H9 (cell line): Measurements from ENCODE around the gene BRMS1L. TPM values are rescaled to one million over a fixed set of nuclear protein-coding genes. Genes with fewer than 3 reads are reported as not detected.

ENCODE experiments used
- DNase-seq: peaks from one replicate; pipeline ENCODE4 v3.0.0-alpha.2; 2017
- H2AFZ ChIP-seq: one replicate; pipeline ENCODE4 v1.6.1; 2013; ENCODE audit warnings: mild to moderate bottlenecking, low read length, control low read depth, moderate library complexity
- H2AK5ac ChIP-seq: 2 replicates; pipeline ENCODE4 v1.6.1; 2013; ENCODE audit warnings: low read length, control low read depth, mixed read lengths; ENCODE audit not compliant: insufficient read length
- H2BK120ac ChIP-seq: one replicate; pipeline ENCODE4 v1.6.1; 2013; ENCODE audit warnings: low read depth, mild to moderate bottlenecking, low read length, control low read depth, inconsistent platforms; ENCODE audit not compliant: poor library complexity, severe bottlenecking
- H2BK12ac ChIP-seq: 2 replicates; pipeline ENCODE4 v1.6.1; 2013; ENCODE audit warnings: low read length, control low read depth, mixed read lengths, low read depth; ENCODE audit not compliant: insufficient read length
- H2BK15ac ChIP-seq: 2 replicates; pipeline ENCODE4 v1.6.1; 2013; ENCODE audit warnings: low read depth, low read length, control low read depth
- H2BK20ac ChIP-seq: one replicate; pipeline ENCODE4 v1.6.1; 2013; ENCODE audit warnings: low read depth, mild to moderate bottlenecking, low read length, control low read depth, inconsistent platforms; ENCODE audit not compliant: poor library complexity, severe bottlenecking
- H2BK5ac ChIP-seq: 2 replicates; pipeline ENCODE4 v1.6.1; 2013; ENCODE audit warnings: low read length, control low read depth, mixed read lengths; ENCODE audit not compliant: insufficient read length
- H3K14ac ChIP-seq: 2 replicates; pipeline ENCODE4 v1.6.1; 2013; ENCODE audit warnings: low read length, control low read depth; ENCODE audit not compliant: insufficient read depth
- H3K18ac ChIP-seq: 2 replicates; pipeline ENCODE4 v1.6.1; 2013; ENCODE audit warnings: low read depth, mild to moderate bottlenecking, mixed read lengths, low read length, control low read depth; ENCODE audit not compliant: insufficient read length
- H3K23ac ChIP-seq: 2 replicates; pipeline ENCODE4 v1.6.1; 2013; ENCODE audit warnings: low read length, control low read depth, mixed read lengths, low read depth; ENCODE audit not compliant: insufficient read length
- H3K23me2 ChIP-seq: 2 replicates; pipeline ENCODE4 v1.6.1; 2013; ENCODE audit warnings: low read depth, mild to moderate bottlenecking, mixed read lengths, low read length, control low read depth; ENCODE audit not compliant: insufficient read length, poor library complexity, severe bottlenecking
- H3K27ac ChIP-seq: 2 replicates; pipeline ENCODE4 v1.5.1; 2013; ENCODE audit warnings: low read length, control low read depth, mixed read lengths, low read depth; ENCODE audit not compliant: insufficient read length
- H3K27me3 ChIP-seq: 2 replicates; pipeline ENCODE4 v1.6.1; 2013; ENCODE audit warnings: low read length, control low read depth, inconsistent platforms; ENCODE audit not compliant: insufficient read depth
- H3K4ac ChIP-seq: 2 replicates; pipeline ENCODE4 v1.6.1; 2013; ENCODE audit warnings: low read depth, mild to moderate bottlenecking, control low read depth, inconsistent platforms, low read length, moderate library complexity
- H3K4me1 ChIP-seq: 2 replicates; pipeline ENCODE4 v1.6.1; 2013; ENCODE audit warnings: low read length, control low read depth, inconsistent platforms; ENCODE audit not compliant: insufficient read depth
- H3K4me2 ChIP-seq: 2 replicates; pipeline ENCODE4 v1.6.1; 2013; ENCODE audit warnings: low read length, control low read depth, mixed read lengths; ENCODE audit not compliant: insufficient read length, insufficient read depth
- H3K56ac ChIP-seq: 2 replicates; pipeline ENCODE4 v1.6.1; 2013; ENCODE audit warnings: low read depth, mild to moderate bottlenecking, mixed read lengths, low read length, control low read depth; ENCODE audit not compliant: insufficient read length
- H3K79me1 ChIP-seq: 2 replicates; pipeline ENCODE4 v1.6.1; 2013; ENCODE audit warnings: low read depth, mild to moderate bottlenecking, moderate library complexity, low read length, control low read depth, inconsistent platforms; ENCODE audit not compliant: insufficient read depth, poor library complexity, severe bottlenecking
- H3K79me2 ChIP-seq: 2 replicates; pipeline ENCODE4 v1.6.1; 2013; ENCODE audit warnings: low read length, control low read depth, inconsistent platforms; ENCODE audit not compliant: insufficient read depth
- H3K9ac ChIP-seq: 2 replicates; pipeline ENCODE4 v1.6.1; 2013; ENCODE audit warnings: low read length, control low read depth, mixed read lengths; ENCODE audit not compliant: insufficient read length; ENCODE audit errors: extremely low read depth
- H3K9me3 ChIP-seq: one replicate; pipeline ENCODE4 v1.6.1; 2013; ENCODE audit warnings: low read depth, low read length, inconsistent platforms; ENCODE audit not compliant: control insufficient read depth
- H3T11ph ChIP-seq: one replicate; pipeline ENCODE4 v1.6.1; 2013; ENCODE audit warnings: mild to moderate bottlenecking, low read length, control low read depth, inconsistent platforms
- H4K20me1 ChIP-seq: one replicate; pipeline ENCODE4 v1.6.1; 2013; ENCODE audit not compliant: control insufficient read depth, insufficient read length, insufficient read depth
- H4K5ac ChIP-seq: 2 replicates; pipeline ENCODE4 v1.6.1; 2013; ENCODE audit warnings: low read depth, mild to moderate bottlenecking, mixed read lengths, low read length, control low read depth; ENCODE audit not compliant: insufficient read length
- H4K8ac ChIP-seq: replicated peaks from 2 replicates; pipeline ENCODE4 v1.6.1; 2013; ENCODE audit warnings: low read length, control low read depth, mixed read lengths, low read depth; ENCODE audit not compliant: insufficient read length
- H4K91ac ChIP-seq: 2 replicates; pipeline ENCODE4 v1.6.1; 2013; ENCODE audit warnings: low read depth, mild to moderate bottlenecking, moderate library complexity, mixed read lengths, low read length, control low read depth; ENCODE audit not compliant: insufficient read length
- H3K27ac Mint-ChIP-seq, 3 experiments: 2 replicates in 2 of 3; 3 replicates in 1 of 3; pipeline ENCODE4 v1.8.0; 2020 to 2021; ENCODE audit warnings: mixed read lengths in 3 of 3, mild to moderate bottlenecking in 1 of 3, moderate library complexity in 1 of 3
- H3K27me3 Mint-ChIP-seq: 2 replicates; pipeline ENCODE4 v1.8.0; 2021; ENCODE audit warnings: low read depth, mild to moderate bottlenecking, moderate library complexity, mixed read lengths
- H3K36me3 Mint-ChIP-seq, 3 experiments: 2 replicates in 2 of 3; 3 replicates in 1 of 3; pipeline ENCODE4 v1.8.0; 2020 to 2021; ENCODE audit warnings: low read depth in 3 of 3, mixed read lengths in 3 of 3; ENCODE audit not compliant: insufficient read depth in 1 of 3
- H3K4me1 Mint-ChIP-seq, 2 experiments: 2 replicates each; pipeline ENCODE4 v1.8.0; 2020; ENCODE audit warnings: mixed read lengths in 2 of 2
- H3K4me3 Mint-ChIP-seq, 2 experiments: 2 replicates in 1 of 2; 3 replicates in 1 of 2; pipeline ENCODE4 v1.8.0; 2020 to 2021; ENCODE audit warnings: mild to moderate bottlenecking in 2 of 2, mixed read lengths in 2 of 2, moderate library complexity in 1 of 2
- H3K9me3 Mint-ChIP-seq, 2 experiments: 2 replicates in 1 of 2; 3 replicates in 1 of 2; pipeline ENCODE4 v1.8.0; 2020; ENCODE audit warnings: mild to moderate bottlenecking in 2 of 2, mixed read lengths in 2 of 2, moderate library complexity in 1 of 2
- WGBS: extraction: QIAGEN DNeasy Blood & Tissue Kit; methylation state at CpG from one replicate; pipeline ENCODE4 v1.1.7; 2013; ENCODE audit warnings: missing lambda C conversion rate, low lambda C conversion rate, mixed read lengths; ENCODE audit not compliant: insufficient read length; ENCODE audit errors: extremely low coverage; 5-methylcytosine and 5-hydroxymethylcytosine counted together
- total RNA-seq: library from RNA; stranded (reverse); gene quantifications from 2 replicates; pipeline ENCODE4 v1.2.1, GENCODE V29; 2021
- TF ChIP-seq, protein P1 (sequence below): fragments of 200-600 bp; sonication (generic); conservative IDR thresholded peaks from 3 replicates; pipeline ENCODE4 v1.8.0; 2021; ENCODE audit warnings: antibody characterized with exemption, mild to moderate bottlenecking

BRMS1L gene
- total RNA-seq, 1 experiment from 2014 or later: 12.9 TPM

GRCh38 chr14:35866595-35867279 is 40.6 kb downstream of the BRMS1L start:
- Histone ChIP-seq H2BK20ac (no peak overlapping the region), H3K4me1 (no peaks in the 10 kb centered on the region), H3K18ac (no peak overlapping the region), H2AFZ (no peak overlapping the region), H4K91ac (no peak overlapping the region), H3K56ac (no peak overlapping the region), H2BK12ac (no peak overlapping the region), H3K9ac (no peak overlapping the region), H3K79me2 (no peaks in the 10 kb centered on the region), H4K8ac (no peak overlapping the region), H3T11ph (no peak overlapping the region), H3K9me3 (no peaks in the 10 kb centered on the region), H3K23me2 (no peaks in the 10 kb centered on the region), H3K4ac (no peak overlapping the region), H2BK120ac (no peak overlapping the region), H3K23ac (no peak overlapping the region), H4K20me1 (no peaks in the 10 kb centered on the region), H3K27ac (no peak overlapping the region), H3K4me2 (no peak overlapping the region), H3K14ac (no peak overlapping the region), H2AK5ac (no peak overlapping the region), H4K5ac (no peak overlapping the region), H2BK15ac (no peak overlapping the region), H3K79me1 (no peaks in the 10 kb centered on the region), H3K27me3 (no peaks in the 10 kb centered on the region), H2BK5ac (no peak overlapping the region)
- no peak overlapping the region for H3K27ac Mint-ChIP-seq
- H3K4me1 Mint-ChIP-seq: peaks cover 0 to 5% of the 10 kb centered on the region in 2 experiments; a peak in 1 of 4 replicates
- H3K36me3 Mint-ChIP-seq: peaks cover 4 to 32% (median 21%) of the 10 kb centered on the region in 3 experiments; a peak in 5 of 7 replicates
- TF ChIP-seq, protein P1, sequence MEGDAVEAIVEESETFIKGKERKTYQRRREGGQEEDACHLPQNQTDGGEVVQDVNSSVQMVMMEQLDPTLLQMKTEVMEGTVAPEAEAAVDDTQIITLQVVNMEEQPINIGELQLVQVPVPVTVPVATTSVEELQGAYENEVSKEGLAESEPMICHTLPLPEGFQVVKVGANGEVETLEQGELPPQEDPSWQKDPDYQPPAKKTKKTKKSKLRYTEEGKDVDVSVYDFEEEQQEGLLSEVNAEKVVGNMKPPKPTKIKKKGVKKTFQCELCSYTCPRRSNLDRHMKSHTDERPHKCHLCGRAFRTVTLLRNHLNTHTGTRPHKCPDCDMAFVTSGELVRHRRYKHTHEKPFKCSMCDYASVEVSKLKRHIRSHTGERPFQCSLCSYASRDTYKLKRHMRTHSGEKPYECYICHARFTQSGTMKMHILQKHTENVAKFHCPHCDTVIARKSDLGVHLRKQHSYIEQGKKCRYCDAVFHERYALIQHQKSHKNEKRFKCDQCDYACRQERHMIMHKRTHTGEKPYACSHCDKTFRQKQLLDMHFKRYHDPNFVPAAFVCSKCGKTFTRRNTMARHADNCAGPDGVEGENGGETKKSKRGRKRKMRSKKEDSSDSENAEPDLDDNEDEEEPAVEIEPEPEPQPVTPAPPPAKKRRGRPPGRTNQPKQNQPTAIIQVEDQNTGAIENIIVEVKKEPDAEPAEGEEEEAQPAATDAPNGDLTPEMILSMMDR: no peak
- no peaks in the 10 kb centered on the region for H3K27me3 Mint-ChIP-seq
- no peak overlapping the region for H3K4me3 Mint-ChIP-seq
- no CpG with 5 or more reads among the region's 2 CpGs for WGBS
- no peaks in the 10 kb centered on the region for H3K9me3 Mint-ChIP-seq
- DNase-seq: no peak
